ENCODE data around the gene GDAP2.
"Not testable (repeated sequence)": the region's sequence is repeated elsewhere in the genome, so short reads cannot be mapped to it uniquely, and the experiment has no call there.

The GDAP2 gene

DNA sequence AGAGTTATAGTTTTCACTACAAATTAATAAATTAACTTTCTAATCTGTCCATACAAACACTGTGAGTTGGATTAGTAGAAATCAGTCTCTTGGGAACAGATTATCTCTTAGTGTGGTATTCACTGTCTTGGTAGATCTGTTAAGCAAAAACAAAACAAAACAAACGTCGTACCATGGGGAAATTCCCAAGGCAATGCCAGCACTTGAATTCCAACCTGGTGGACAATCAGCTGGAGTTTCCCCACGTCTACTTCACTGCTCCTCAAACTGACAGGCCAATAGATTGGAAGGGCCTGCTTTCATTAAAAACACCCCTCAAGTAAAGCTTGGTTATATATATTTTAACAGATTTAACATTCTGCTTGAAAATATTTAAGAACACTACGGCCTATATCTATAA is 31.9 kb downstream of the GDAP2 start:
- DNase-seq, result no peak

DNA sequence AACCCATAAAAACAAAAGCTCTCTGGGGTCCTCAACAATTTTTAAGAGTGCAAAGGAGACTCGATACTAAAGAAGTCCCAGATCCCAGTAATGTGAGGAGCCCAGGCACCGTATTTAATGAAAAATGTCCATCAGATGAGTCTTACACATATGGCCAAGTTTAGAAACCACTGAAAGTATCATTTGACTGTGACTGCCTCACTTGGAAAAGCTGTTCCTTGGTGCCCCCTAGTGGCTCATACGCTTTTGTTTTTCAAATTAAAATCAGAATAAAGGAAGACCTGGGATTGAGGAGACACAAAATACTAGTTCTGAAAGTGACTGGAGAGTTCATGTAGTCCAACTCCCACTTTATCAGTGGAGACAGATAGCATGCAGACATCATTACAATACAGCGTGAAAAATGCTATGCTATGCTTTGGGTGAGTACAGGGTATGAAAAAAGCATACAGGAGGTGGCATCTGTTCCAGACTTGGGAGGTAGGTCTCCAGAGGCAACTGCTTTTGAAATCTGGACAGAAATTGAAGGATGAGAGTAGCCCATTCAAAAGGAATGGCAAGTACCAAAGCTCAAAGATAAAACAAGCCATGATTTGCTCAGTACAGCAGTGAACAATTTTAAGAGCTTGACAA is 33.8 kb downstream of the GDAP2 start:
- DNase-seq, result peak; percentile 16 to 50

DNA sequence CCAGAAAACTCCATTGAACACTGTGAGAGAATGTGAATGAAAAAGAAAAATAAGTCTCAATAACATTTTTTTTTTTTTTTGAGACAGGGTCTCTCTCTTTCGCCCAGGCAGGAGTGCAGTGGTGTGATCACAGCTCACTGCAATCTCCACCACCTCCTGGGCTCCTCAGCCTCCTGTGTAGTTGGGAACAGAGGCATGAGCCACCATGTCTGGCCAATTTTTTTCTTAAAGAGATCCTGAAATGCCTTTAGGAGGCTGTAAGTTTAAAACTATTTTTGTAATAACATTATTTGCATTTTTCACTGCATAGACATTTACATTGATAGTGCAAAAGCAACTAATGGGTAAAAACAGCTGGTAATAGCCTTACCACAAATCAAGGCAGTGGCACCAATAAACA is 35.3 kb downstream of the GDAP2 start:
- DNase-seq, result no peak

DNA sequence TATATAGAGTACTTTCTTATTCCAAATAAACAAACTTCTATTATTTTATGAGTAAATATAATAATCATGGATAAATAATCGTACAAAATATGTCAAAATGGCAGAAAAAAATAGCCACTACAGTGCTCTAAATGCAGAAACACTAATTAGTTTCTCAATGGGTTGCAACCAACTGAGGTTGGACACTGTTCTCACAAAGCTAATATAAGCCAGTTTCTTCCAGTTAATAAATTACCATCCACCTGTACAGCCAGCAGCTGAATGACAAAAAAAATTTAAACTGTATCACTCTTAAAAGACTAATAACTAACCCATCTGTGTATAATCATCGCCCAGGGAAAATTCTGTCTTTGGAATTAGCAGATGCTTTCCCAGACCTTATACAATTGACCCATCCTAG is 36.9 kb downstream of the GDAP2 start:
- DNase-seq, result no peak

DNA sequence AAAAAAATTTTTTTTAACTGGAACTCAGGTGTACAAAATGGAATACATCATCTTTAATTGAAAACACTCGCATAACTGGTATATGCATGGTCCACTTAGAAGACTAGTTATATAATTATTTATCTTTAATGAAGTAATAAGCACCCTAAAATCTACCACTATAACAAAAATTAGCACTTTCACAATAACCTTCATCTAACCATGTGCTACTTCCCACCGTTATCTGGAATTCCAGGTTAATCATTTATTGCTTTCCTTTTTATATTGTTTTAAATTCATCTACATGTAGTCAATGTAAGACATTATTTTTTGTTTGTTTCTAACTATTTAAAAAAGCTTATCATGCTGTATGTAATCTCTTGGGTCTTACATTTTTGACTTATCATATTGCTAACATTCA is 39.0 kb downstream of the GDAP2 start:
- DNase-seq, result no peak

DNA sequence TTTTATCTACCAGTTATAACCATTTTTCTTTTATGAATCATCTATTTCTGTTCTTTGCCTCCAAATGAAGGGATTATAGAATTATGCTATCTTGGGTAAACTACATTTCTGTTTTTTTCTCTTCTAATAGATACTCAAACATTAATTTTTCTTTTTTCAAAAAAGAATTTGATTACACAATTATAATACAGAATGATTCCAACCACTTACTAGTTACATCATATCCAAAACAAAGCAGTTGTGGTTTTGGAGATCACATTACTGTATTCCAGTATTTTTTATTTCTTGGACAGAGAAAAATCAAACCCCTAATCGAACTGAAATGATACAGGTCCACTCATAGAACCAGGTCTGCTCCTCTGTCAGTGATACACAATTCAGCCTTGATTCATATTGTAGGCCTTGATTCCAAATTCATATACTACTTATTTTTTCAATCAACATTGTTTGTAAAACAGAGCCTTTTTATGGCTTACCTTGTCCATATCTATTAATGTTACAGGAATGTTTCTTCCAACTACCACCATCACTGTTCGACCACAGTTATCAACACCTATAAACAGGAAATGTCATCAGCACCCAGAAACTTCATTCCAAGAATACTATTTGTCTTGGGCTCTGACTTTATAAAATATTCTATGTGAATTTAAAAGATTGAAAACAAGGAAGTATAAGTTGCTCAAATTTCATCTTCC is 43.2 kb downstream of the GDAP2 start:
- DNase-seq, result no peak

DNA sequence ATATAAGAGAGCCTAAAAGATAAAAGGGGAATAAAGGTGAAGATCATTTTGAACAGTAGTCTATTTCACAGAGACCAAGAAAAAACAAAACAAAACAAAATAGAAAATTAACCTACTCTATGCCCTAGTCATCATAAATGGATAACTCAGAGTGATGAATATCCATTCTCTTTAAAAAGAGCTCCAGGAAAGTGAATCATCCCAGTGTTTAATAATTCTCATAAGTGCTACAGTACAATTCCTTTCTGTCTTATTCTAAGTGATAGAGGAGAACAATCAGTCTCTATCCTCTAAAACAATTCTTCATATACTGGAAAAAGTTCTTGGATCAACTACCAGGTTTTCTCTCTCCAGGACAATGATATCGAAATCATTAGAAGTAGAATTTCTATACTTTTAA is 45.8 kb downstream of the GDAP2 start:
- no peak for DNase-seq

DNA sequence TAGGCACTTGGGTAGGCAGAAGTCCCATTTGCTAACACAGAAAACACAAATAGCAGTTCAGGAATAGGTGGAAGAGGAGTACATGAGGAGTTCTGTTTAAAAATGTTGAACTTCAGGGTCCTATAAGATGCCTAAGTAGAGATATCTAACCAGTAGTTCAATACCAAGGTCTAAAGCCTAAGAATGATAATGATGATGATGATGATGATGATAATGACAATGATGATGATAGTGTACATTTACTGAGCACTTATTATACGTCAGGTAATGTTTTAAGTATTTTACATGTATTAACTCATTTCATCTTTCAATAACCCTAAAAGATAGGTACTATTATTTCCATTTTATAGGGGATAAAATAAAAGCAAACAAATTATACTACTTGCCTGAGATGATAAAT is 50.1 kb downstream of the GDAP2 start:
- DNase-seq, result no peak

DNA sequence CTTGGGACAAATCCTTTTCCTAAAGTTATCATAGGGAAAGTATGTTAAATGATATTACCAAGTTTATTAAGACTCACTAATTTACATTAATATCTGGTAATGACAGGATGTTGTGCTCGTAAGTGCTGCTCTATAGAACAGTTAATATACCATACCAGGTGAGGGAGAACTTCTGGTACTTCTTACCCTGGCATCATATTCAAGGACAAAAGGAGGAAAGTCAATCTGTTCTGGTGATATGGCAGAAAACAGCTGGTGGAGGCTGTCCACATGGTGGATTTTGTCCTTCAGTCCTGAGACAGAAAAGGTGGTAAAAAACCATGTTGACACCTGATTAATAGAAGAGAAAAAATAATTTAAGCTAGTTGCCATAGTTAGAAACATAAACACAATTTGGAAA is 51.6 kb downstream of the GDAP2 start:
- DNase-seq, result no peak

DNA sequence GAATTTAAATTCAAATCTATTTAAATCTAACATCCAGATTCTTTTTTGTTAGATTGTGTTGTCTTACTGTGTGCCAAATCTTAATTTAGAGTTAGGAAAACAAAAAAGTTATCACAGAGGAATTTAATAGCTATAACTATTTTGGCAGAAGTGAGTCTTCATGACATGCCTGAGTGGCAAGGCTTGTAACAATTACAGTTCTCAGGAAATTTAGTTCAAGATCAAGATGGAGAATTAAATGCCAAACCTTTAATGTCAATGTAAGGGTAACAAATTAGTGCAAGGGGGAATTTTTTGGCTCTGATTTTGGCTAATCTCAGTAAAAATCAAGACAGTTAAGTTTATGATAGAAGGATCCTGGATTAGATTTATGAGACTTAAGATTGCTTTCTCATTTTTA is 58.4 kb downstream of the GDAP2 start:
- no peak for DNase-seq

DNA sequence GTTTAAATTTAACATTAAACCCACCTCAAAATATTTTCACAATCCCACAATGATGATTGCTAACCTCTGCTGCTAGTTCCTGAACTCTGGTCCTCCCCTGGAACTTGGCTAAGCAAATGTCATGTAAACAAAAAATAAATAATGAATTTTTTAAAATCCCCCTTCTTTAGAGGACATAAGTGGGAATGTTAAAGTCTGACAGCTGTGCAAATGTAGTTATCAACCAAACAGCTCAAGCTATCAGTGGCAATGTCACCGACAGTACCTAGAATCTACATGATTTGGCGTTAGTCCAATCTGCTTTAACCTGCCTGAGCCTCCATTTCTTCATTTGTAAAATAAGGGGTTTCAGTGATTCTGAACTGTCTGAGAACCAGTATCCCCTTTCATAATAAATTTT is 67.7 kb downstream of the GDAP2 start:
- DNase-seq, result no peak

DNA sequence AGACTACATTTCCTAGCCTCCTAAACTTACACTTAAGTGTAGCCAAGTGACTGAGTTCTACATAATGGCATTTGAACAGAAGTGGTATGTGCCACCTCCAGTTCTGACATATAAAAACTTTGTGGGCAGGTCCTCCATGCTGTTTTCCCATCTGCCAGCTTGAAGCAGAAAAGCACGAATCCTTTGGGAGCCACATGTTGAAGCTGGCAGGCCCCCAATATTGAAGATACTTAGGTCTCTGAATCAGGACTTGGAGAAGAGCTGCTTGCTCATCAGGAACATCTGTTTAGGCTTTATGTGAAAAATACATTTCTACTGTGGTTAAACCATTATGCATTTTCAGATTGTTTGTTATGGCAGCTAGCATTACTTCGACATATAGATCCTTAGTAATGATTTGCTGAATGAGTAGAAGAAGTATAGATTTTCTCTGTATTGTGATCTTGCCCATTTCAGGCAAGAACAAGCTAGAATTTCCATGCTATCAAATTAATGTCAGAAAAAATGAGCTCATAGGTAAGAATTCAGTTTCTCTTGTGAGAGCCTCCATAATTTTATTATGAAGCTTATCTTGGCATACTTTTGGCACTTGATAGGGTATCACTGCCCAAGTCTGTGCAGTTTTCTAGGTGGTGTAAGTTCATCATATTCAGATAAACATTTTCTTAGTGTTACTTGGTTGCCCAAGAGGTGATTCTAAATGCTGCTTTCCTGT is 68.4 kb downstream of the GDAP2 start:
- DNase-seq, result peak in 1 of 2 donors; percentile 21

DNA sequence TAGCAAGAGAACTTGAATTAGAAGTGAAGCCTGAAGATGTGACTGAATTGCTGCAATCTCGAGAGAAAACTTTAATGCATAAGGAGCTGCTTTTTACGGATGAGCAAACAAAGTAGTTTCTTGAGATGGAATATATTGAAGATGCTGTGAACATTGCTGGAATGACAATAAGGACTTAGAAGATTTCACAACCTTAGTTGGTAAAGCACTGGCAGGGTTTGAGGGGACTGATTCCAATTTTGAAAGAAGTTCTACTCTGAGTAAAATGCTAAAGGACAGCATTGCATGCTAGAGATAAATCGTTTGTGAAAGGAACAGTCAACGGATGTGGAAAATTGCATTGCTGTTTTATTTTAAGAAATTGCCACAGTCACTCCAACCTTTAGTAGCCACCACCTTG is 69.5 kb downstream of the GDAP2 start:
- DNase-seq, result no peak

DNA sequence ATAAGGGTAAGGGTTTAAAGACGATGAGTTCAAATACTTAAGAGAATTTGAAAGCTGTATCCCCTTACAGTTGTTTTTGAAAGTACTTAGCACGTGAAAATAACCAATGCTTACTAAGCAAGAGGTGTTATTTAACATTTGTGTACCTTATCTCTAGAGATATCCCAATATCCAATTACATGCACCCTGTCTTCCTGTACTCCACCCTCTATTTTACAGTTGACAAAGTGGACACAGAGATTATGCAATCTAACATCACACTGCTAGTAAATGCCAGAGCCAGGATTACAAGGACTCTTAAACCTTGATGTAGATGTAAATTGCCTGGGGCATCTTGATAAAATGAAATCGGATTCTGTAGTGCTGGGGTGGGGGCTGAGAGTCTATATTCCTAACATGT is 72.0 kb downstream of the GDAP2 start:
- DNase-seq, result no peak

DNA sequence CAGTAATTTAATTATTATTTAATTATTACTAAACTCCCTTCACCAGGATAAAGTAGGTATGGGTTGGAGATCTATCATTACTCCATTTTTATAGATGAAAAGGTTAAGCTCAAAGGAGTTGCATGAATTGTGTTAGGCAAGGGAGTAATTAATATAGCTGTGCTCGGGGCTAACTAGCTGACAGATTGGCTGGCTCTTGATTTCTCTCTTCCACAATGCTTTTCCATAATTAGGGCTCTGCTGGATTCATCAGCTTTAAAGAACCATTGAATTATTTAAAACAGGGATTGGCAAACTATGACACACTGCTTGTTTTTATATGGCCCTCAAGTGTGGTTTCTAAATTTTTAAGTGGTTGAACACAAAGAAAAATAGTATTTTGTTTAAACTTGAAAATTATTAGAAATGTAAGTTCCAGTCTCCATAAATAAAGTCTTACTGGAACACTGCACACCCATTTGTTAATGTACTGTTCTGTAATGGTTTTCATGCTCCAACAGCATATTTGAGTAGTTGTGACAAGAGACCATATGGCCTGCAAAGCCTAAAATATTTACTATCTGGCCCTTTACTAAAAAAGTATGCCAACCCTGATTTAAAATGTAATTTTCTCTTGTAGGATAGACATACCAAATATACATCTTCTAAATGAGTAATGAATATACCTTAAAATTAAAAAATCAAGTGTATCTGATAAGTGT is 76.4 kb downstream of the GDAP2 start:
- no peak for DNase-seq

DNA sequence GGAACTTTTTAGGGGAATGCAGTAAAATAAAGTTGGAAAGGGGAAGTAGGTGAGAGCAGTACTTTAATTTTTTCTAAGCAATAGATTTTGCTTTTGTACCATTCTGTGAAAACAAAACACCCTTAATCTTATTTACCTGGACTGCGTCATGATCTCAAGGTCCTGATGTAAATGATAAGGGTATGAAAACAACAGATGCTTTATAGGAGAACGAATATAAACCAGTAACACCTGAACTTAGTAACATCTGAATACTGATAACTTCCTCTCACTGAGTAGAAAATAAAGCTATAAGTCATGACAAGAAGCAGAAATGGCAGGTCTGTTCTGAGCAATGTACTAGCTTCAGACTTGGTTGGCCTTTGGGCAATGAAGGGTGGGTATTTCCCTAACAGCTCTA is 77.7 kb downstream of the GDAP2 start:
- no peak for DNase-seq

DNA sequence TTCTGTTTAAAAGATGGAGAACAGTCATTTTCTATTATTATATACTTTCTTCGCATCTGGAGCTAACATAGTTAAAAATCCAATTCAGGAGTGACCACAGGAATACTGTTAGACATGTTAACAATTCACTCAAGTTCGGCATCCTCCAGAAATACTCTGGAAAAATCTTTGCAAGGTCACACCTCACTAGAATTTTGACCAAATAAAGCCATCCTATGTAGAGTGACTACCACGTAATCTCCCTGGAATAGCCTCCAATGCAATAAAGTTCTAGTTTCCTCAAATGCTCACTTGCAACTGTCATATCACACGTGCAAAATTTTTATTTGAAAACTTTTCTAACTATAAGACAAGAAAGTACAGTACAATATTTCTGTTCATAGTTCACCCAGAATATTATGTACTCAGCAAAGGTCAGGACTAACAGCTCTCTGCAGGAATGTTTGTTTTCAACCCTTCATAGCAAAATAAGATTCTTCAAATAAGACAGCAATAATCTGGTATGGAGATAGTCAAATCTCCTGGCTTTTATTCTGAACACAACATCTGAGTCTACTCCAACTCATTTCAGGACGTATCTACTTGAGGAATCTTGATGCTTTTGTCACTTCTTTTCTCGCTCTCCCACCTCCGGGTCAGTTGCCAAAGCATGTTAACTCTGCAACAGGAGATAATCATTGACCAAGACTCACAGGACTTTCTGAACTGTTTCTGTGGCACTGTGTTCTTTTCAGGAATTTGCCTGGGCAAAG is 82.6 kb downstream of the GDAP2 start:
- no peak for DNase-seq

DNA sequence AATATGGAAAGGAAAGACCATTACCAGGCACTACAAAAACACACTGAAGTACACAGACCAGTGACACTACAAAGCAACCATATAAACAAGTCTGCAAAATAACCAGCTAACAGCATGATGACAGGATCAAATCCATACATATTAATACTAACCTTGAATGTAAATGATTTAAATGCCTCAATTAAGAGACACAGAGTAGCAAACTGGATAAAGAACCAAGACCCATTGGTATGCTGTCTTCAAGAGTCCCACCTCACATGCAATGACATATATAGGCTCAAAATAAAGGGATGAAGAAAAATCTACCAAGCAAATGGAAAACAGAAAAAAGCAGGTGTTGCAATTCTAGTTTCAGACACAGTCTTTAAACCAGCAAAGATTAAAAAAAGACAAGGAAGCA is 84.9 kb downstream of the GDAP2 start:
- DNase-seq, result not testable (repeated sequence)

DNA sequence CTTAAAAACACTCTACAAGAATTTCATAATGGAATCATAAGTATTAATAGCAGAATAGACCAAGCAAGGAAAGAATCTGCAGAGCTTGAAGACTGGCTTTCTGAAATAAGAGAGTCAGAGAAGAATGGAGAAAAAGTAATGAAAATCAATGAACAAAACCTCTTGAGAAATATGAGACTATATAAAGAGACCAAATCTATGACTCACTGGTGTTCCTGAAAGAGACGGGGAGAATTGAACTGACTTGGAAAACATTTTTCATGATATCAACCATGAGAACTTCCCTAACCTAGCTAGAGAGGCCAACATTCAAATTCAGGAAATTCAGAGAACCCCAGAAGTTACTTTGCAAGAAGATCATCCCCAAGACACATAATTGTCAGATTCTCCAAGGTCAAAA is 85.6 kb downstream of the GDAP2 start:
- no peak for DNase-seq

DNA sequence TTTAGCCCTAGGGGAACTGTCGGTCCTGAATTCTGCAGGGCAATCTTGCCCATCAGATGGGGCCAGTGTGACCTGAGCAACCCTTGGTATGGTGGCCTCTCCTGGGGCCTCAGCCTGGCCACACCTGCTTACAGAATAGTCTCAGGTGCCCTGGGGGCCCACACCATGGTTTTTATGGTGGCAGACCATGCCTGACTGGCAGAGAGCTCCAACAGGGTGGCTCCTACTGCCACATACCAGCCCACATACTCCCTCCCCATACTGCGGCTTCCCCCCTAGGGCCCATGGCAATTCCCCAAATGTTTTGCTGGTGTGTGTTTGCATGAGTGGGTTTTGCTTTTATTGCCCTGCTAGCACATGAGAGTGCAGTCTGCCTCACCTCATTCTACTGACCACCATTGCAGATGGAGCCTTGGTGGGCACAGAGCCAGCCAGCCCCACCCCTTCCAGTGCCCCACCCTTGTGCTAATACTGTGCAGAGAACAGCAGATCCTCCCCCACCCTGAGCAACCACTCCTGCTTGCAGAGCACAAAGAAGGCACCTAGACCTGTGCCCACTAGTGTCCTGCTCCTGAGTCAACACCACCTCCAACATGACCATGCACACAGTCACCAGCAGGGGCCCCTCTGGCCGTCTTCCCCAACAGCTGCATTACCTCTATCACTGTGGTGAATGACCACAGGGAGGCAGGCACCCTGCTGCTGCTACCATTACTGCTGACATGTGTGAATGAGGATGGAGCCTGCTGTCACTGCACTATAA is 86.8 kb downstream of the GDAP2 start:
- no peak for DNase-seq

DNA sequence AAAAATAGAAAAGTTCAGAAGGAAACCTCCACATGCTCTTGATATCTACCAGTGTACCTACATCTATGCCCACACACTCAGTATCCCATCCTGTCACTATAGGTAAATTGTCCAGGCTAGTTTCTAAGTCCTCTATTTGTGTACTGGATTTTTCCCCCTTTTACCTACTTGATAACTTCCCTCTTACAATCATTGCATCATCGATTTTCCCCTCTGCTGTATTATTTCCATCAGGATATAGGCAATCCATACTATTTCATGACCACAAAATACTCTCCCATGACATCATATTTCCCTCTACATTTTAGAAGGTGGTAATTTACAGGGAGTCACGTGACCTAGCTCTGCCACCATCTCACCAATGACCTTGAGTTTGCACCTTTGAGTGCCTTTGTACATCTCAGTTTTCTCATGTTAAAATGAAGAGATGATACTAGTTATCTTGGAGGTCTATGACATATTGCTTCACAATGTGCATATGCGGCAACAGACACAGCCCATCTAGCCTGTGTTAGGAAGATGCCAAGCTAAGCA is 88.2 kb downstream of the GDAP2 start:
- no peak for DNase-seq

DNA sequence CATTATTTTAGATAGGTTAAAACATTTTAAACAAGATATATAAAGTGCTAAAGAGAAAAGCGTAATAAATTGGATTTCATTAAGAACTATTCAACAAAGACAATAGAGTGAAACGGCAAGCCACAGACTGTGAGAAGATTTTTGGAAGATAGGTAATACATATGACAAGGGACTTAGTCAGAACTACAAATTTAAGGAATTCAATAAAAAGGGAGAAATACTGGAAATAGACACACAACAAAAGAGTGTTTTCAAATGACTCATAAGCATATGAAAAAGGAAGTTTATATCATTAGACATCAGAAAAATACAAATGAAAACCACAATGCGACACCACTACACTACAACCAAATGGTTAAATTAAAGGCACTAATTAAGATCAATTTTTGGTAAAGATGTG is 90.5 kb downstream of the GDAP2 start:
- DNase-seq, result no peak

All from hippocampal formation (tissue), 2 donors.